Suprapubic skin (tissue), 4 donors: ENCODE data around the gene TOP2B. TPM values are rescaled to one million over a fixed set of nuclear protein-coding genes. Genes with fewer than 3 reads are reported as not detected.

Experiments used
- DNase-seq, 2 donors: peaks; one replicate each; pipeline ENCODE4 v3.0.0-alpha.2; 2019; ENCODE audit warnings: low spot score in 2 of 2
- H3K27ac ChIP-seq: fragments of 200-600 bp; sonication (generic); one replicate; pipeline ENCODE4 v1.5.1; 2019
- H3K27me3 ChIP-seq: fragments of 200-600 bp; sonication (generic); one replicate; pipeline ENCODE4 v1.5.1; 2019
- H3K36me3 ChIP-seq: fragments of 200-600 bp; sonication (generic); one replicate; pipeline ENCODE4 v1.5.1; 2019
- H3K4me1 ChIP-seq: fragments of 200-600 bp; sonication (generic); one replicate; pipeline ENCODE4 v1.5.1; 2019
- H3K4me3 ChIP-seq: fragments of 200-600 bp; sonication (generic); one replicate; pipeline ENCODE4 v1.5.1; 2019; ENCODE audit warnings: mild to moderate bottlenecking
- H3K9me3 ChIP-seq: fragments of 200-600 bp; sonication (generic); one replicate; pipeline ENCODE4 v1.5.1; 2019
- CTCF ChIP-seq, 2 donors: fragments of 200-600 bp in 1 of 2; fragments of 450-650 bp in 1 of 2; sonication (generic) in 1 of 2; IDR thresholded peaks; one replicate each; pipeline ENCODE4 v1.5.1; 2016 to 2019; ENCODE audit warnings: antibody characterized with exemption in 2 of 2, mild to moderate bottlenecking in 1 of 2, moderate library complexity in 1 of 2
- EP300 ChIP-seq: sonication (generic); formaldehyde crosslinking; IDR thresholded peaks from one replicate; pipeline ENCODE4 v1.6.1; 2017; ENCODE audit warnings: antibody characterized with exemption
- POLR2A ChIP-seq, 2 donors: fragments of 450-650 bp; IDR thresholded peaks; one replicate each; pipeline ENCODE4 v1.6.1; 2017; ENCODE audit warnings: antibody characterized with exemption in 2 of 2, mild to moderate bottlenecking in 2 of 2, moderate library complexity in 2 of 2
- POLR2AphosphoS5 ChIP-seq, 3 donors: sonication (generic); formaldehyde crosslinking; IDR thresholded peaks; one replicate each; pipeline ENCODE4 v1.6.1; 2017; ENCODE audit warnings: antibody characterized with exemption in 3 of 3
- WGBS: methylation state at CpG from one replicate; pipeline ENCODE4 v1.1.5; 2018; 5-methylcytosine and 5-hydroxymethylcytosine counted together
- total RNA-seq, 4 donors: library from RNA; depleted of rRNA; stranded (reverse); fragments of >200 nt; gene quantifications; one replicate each; pipeline ENCODE4 v1.1.0, GENCODE V29; 2016

The TOP2B gene
- total RNA-seq, 4 donors from 2014 or later, result 59.3 to 160 (median 83.5) TPM

- Histone ChIP-seq H3K9me3 (no peaks in the 10 kb centered on the region), H3K4me3 (no peak overlapping the region), H3K27ac (no peak overlapping the region), H3K36me3 (peaks cover 20% of the 10 kb centered on the region), H3K27me3 (no peaks in the 10 kb centered on the region), H3K4me1 (peaks cover 14% of the 10 kb centered on the region)
- TF ChIP-seq POLR2AphosphoS5 (IDR thresholded peaks at IDR 0.05), result no peak
- no peak for TF ChIP-seq CTCF (IDR thresholded peaks at IDR 0.05)
- no peak for TF ChIP-seq POLR2A (IDR thresholded peaks at IDR 0.05)
- no peak for TF ChIP-seq EP300
- no peak for DNase-seq
These were observed 71.7 kb downstream of the TOP2B start for GRCh38 chr3:25593001-25593400.

- no peak overlapping the region for H3K4me3 ChIP-seq
- peaks cover 14% of the 10 kb centered on the region for H3K4me1 ChIP-seq
- TF ChIP-seq CTCF (IDR thresholded peaks at IDR 0.05) (no peak), POLR2AphosphoS5 (IDR thresholded peaks at IDR 0.05) (no peak), POLR2A (IDR thresholded peaks at IDR 0.05) (no peak), EP300 (no peak)
- DNase-seq, result no peak
- H3K36me3 ChIP-seq, result peaks cover 16% of the 10 kb centered on the region
- no peaks in the 10 kb centered on the region for H3K9me3 ChIP-seq
- no peak overlapping the region for H3K27ac ChIP-seq
- 35% methylated on average over 3 of the region's 3 CpGs for WGBS
- H3K27me3 ChIP-seq, result no peaks in the 10 kb centered on the region
These were observed 72.2 kb downstream of the TOP2B start for GRCh38 chr3:25592510-25592968.

GRCh38 chr3:25589783-25590258 lies 74.9 kb downstream of the TOP2B start:
- H3K4me1 ChIP-seq, result peaks cover 14% of the 10 kb centered on the region
- H3K27me3 ChIP-seq, result no peaks in the 10 kb centered on the region
- no peak for TF ChIP-seq EP300
- no peak for TF ChIP-seq POLR2AphosphoS5 (IDR thresholded peaks at IDR 0.05)
- TF ChIP-seq CTCF (IDR thresholded peaks at IDR 0.05), result no peak
- no peak for TF ChIP-seq POLR2A (IDR thresholded peaks at IDR 0.05)
- H3K27ac ChIP-seq, result no peak overlapping the region
- DNase-seq, result no peak
- H3K36me3 ChIP-seq, result no peaks in the 10 kb centered on the region
- WGBS, result 79% methylated on average over 8 of the region's 8 CpGs
- no peak overlapping the region for H3K4me3 ChIP-seq
- no peaks in the 10 kb centered on the region for H3K9me3 ChIP-seq

GRCh38 chr3:25589104-25589782 lies 75.5 kb downstream of the TOP2B start:
- 89% methylated on average over 4 of the region's 4 CpGs for WGBS
- TF ChIP-seq POLR2AphosphoS5 (IDR thresholded peaks at IDR 0.05), result no peak
- no peak for TF ChIP-seq CTCF (IDR thresholded peaks at IDR 0.05)
- TF ChIP-seq POLR2A (IDR thresholded peaks at IDR 0.05), result no peak
- no peak for TF ChIP-seq EP300
- DNase-seq, result no peak
- Histone ChIP-seq H3K4me3 (no peak overlapping the region), H3K36me3 (no peaks in the 10 kb centered on the region), H3K4me1 (peaks cover 14% of the 10 kb centered on the region), H3K9me3 (no peaks in the 10 kb centered on the region), H3K27me3 (no peaks in the 10 kb centered on the region), H3K27ac (no peak overlapping the region)

GRCh38 chr3:25588441-25589103 lies 76.1 kb downstream of the TOP2B start:
- no peak overlapping the region for H3K4me3 ChIP-seq
- H3K36me3 ChIP-seq, result no peaks in the 10 kb centered on the region
- peaks cover 13% of the 10 kb centered on the region for H3K4me1 ChIP-seq
- H3K9me3 ChIP-seq, result no peaks in the 10 kb centered on the region
- DNase-seq, result no peak
- H3K27ac ChIP-seq, result no peak overlapping the region
- 88% methylated on average over 8 of the region's 8 CpGs for WGBS
- no peak for TF ChIP-seq EP300
- no peak for TF ChIP-seq CTCF (IDR thresholded peaks at IDR 0.05)
- TF ChIP-seq POLR2A (IDR thresholded peaks at IDR 0.05), result no peak
- TF ChIP-seq POLR2AphosphoS5 (IDR thresholded peaks at IDR 0.05), result no peak
- no peaks in the 10 kb centered on the region for H3K27me3 ChIP-seq
